Fibroblast of lung (primary cell): ENCODE measurements around the gene LTC4S.

Experiments
- CTCF ChIP-seq, 2 donors: IDR thresholded peaks in 1 of 2; conservative IDR thresholded peaks in 1 of 2; 1 replicate in 1 of 2; 2 replicates in 1 of 2; pipeline ENCODE4 v1.5.1; 2011 to 2012; ENCODE audit warnings: low read length in 2 of 2, control low read depth in 1 of 2, inconsistent platforms in 1 of 2, low read depth in 1 of 2, mild to moderate bottlenecking in 1 of 2
- EZH2 ChIP-seq: IDR thresholded peaks from 2 replicates; pipeline ENCODE4 v1.5.1; 2012; ENCODE audit warnings: low read length, control low read depth, mild to moderate bottlenecking; ENCODE audit errors: missing control alignments

GRCh38 chr5:179816796-179817469 lies 23.1 kb downstream of the LTC4S start:
- no peak for TF ChIP-seq CTCF (conservative IDR thresholded peaks at IDR 0.05 in 1 of 2, IDR thresholded peaks at IDR 0.05 in 1 of 2; ENCODE audit: low read depth in 1 of 2, low read length in 2 of 2)
- TF ChIP-seq EZH2, result no peak
